Measurements from ENCODE around the gene SFT2D3.

The SFT2D3 gene

DNA sequence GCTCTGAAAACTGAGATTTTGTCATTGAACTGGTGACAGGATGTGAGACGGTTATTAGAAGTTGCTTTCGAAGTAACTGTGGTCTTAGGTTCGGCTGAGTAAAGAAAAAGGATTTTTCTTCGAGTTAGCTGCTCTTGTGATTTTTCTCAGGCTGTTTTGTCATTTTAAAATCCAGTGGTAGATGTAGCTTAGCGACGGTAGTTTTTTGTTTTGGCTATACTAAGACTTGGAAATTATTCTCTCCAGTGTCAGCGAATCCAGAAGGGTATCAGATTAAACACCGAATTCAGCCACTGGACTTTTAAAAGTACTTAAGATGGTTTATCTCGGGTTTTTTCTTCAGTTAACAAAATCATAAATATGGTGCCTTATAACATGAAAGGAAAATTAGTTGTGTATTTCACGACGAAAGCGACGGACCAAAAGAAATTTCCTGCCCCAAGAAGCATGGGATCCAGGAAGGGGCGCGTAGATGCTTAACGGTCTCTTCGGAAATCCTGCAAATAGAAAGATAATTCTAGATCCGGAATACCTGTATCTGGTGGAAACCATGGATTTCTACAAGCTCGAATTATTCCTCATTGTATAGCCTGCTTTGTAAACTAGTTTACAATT lies 1.2 kb downstream of the SFT2D3 start:
- no peak for DNase-seq (ENCODE audit: low read depth)
- TF ChIP-seq, protein P1, sequence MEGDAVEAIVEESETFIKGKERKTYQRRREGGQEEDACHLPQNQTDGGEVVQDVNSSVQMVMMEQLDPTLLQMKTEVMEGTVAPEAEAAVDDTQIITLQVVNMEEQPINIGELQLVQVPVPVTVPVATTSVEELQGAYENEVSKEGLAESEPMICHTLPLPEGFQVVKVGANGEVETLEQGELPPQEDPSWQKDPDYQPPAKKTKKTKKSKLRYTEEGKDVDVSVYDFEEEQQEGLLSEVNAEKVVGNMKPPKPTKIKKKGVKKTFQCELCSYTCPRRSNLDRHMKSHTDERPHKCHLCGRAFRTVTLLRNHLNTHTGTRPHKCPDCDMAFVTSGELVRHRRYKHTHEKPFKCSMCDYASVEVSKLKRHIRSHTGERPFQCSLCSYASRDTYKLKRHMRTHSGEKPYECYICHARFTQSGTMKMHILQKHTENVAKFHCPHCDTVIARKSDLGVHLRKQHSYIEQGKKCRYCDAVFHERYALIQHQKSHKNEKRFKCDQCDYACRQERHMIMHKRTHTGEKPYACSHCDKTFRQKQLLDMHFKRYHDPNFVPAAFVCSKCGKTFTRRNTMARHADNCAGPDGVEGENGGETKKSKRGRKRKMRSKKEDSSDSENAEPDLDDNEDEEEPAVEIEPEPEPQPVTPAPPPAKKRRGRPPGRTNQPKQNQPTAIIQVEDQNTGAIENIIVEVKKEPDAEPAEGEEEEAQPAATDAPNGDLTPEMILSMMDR (IDR thresholded peaks at IDR 0.05; ENCODE audit: insufficient read depth, low read depth, low read length, missing control alignments): no peak
- peak overlapping the region; percentile 69 for H3K4me3 ChIP-seq (ENCODE audit: low read length)

DNA sequence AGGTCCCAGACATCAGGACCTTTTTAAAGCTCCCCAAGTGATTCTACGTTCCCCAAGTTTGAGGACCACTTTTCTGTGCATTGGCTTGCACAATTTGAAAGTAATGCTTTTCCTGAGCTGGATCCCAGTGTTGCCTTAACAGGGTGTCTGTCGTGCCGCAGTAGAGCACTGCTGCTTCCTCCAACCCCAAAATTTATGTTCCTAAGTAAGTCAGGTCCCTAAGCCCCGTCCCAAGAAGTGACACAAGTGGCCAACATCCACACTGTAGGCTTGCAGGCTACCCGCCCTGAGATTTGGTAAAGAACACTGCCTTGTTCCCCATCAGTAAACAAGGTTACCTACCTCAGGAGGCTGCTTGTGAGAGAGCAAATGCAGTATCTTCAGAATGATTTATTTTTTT lies 2.0 kb downstream of the SFT2D3 start:
- no peak overlapping the region for H3K4me3 ChIP-seq (ENCODE audit: low read length)
- TF ChIP-seq, protein P1 (IDR thresholded peaks at IDR 0.05; ENCODE audit: insufficient read depth, low read depth, low read length, missing control alignments): no peak
- DNase-seq (ENCODE audit: low read depth): no peak

DNA sequence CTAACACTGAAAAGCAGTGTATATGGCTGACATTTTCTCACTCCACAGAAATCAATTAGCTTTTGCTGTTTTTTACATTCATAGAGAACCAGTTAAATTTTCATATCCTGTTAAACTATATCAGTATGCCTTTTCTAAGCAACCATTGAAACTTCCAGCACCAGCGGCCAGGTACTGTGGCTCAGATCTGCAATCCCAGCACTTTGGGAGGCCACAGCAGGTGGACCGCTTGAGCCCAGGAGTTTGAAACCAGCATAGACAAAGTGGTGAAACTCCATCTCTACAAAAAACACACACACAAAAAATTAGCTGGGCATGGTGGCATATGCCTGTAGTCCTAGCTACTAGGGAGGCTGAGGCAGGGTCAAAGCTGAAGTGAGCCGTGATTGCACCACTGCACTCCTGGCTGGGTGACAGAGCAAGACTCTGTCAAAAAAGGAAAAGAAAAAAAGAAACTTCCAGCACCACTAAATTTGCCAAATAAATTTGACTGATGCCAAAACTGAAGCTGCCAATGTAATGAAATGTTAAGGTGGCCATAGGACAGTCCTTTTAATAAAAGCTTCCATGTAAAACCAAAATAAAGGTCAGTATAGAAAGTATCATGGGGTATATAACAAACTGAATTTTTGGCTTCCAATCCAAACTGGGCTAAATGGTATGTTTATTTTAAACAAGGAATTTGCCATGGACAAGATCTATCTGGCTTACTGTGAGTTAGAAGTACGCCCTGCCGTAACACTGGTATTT lies 3.5 kb downstream of the SFT2D3 start:
- no peak for DNase-seq (ENCODE audit: low read depth)
- H3K4me3 ChIP-seq (ENCODE audit: low read length): no peak overlapping the region
- TF ChIP-seq, protein P1 (IDR thresholded peaks at IDR 0.05; ENCODE audit: insufficient read depth, low read depth, low read length, missing control alignments): no peak

DNA sequence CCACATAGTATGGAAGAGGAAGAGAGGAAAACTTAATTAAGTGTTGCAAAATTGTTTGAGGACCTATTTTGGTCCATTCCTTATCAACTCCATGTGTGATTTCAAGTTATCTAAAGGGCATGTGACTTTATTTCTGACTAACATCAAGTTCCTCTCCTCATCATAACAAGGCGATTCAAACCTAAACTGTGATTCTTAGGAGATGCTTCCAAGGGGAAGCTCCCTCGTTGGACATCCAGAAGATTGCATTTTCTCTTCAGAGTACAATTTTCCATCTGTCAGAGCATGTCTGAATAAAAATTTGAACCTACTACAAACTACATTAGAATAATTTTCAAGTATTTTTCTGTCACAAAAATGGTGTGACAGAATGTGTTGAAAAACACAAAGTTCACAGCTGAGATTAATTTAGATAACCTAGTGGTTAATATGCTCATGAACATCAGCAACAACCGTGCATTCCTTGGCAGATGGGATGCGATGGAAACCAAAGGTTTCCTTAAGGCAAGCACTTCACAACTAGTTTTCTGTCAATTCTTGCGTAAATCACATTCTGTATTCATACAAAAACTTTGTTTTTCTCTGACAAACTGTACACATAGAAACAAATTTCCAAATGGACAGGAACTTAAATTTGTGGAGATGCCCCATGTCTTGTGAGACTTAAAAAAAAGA lies 4.2 kb downstream of the SFT2D3 start:
- no peak overlapping the region for H3K4me3 ChIP-seq (ENCODE audit: low read length)
- no peak for DNase-seq (ENCODE audit: low read depth)
- TF ChIP-seq, protein P1 (IDR thresholded peaks at IDR 0.05; ENCODE audit: insufficient read depth, low read depth, low read length, missing control alignments): no peak

DNA sequence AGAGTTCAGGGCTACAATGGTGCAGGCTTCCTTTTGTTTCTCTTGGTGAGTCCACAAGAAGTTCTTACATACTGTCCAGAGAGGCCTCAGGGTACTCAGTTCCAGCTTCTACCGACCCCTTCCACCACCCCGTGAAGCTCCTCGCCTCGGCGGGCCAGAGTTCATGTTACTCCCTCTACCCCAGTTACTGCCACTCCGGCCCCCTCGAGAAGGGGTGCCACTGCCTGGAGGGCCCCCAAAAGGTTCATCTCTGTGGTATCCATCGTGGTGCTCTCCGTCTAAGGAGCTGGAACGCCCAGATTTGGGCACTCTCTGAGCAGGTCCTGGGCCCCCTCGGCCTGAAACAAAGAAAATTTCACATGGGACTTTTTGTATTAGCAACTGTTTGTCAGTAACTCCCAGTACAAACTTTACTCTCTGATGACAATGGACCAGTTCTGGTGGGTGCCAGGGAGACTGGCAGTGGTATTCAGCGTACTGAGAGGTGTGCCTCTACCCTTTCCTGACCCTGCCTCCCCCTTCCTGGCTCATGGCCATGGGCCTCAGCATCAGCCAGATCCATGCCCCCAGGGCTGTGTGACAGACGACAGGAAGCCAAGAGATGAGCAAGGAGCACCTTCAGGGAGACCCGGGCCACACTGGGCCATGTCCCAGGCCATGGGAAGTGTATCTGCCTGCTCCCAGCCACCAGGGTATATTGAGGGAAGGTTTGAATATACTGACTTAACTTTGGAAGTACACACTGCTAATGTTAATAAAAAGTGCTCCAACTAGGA lies 5.1 kb downstream of the SFT2D3 start:
- H3K4me3 ChIP-seq (ENCODE audit: low read length): no peak overlapping the region
- TF ChIP-seq, protein P1 (IDR thresholded peaks at IDR 0.05; ENCODE audit: insufficient read depth, low read depth, low read length, missing control alignments): no peak
- DNase-seq (ENCODE audit: low read depth): no peak

DNA sequence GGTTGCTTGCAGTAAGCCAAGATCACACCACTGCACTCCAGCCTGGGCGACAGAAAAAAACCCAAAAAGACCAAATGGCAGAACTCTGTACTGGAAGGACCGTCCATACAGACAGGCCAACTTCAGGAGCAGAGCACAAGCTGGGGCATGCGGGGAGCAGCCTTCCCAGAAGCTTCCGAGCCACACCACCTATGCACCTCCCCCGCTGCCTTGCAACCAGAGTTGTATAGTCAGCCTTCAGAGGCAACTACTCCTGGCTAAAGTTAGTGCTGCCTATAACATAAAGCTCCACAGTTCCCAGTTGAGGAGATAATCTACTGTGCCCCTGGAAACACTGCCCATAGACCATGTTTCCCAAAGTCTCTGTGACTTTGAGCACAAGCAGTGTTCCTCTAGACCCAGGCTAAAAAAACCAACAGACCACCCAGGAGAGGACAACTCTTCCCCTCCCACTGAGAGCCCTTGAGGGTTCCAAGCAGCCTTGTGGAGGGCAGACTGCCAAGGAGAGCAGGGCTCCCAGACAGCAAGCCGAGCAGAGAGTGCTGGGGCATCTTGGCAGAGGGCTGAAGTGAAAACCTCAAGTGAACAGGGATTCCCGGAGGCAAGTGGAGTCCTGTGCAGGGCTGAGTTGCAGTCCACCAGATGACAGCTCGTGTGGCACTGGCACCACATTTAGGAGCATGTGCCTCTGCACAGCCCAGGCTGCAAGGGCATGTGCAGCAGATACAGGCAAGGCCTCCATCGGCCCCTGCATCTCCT lies 6.8 kb downstream of the SFT2D3 start:
- TF ChIP-seq, protein P1 (IDR thresholded peaks at IDR 0.05; ENCODE audit: insufficient read depth, low read depth, low read length, missing control alignments): no peak
- H3K4me3 ChIP-seq (ENCODE audit: low read length): no peak overlapping the region
- DNase-seq (ENCODE audit: low read depth): peak; percentile 68
